GM18526 (cell line): ENCODE measurements around the gene JAKMIP2.

Experiments used
- POLR2A ChIP-seq: IDR thresholded peaks from 3 replicates; pipeline ENCODE4 v1.6.1; 2011; ENCODE audit not compliant: insufficient read length; ENCODE audit errors: extremely low read depth

The JAKMIP2 gene

GRCh38 chr5:147759441-147759840 lies 23.1 kb downstream of the JAKMIP2 start:
- TF ChIP-seq POLR2A: no peak

- TF ChIP-seq POLR2A: no peak
Observed at GRCh38 chr5:147756566-147756965, 26.0 kb downstream of the JAKMIP2 start.

GRCh38 chr5:147754372-147755122 lies 28.0 kb downstream of the JAKMIP2 start:
- TF ChIP-seq POLR2A: no peak

- TF ChIP-seq POLR2A: no peak
Observed at GRCh38 chr5:147753765-147754164, 28.8 kb downstream of the JAKMIP2 start.

GRCh38 chr5:147752666-147753290 lies 29.8 kb downstream of the JAKMIP2 start:
- TF ChIP-seq POLR2A: no peak

- TF ChIP-seq POLR2A: no peak
Observed at GRCh38 chr5:147752033-147752432, 30.5 kb downstream of the JAKMIP2 start.

GRCh38 chr5:147751156-147751830 lies 31.2 kb downstream of the JAKMIP2 start:
- no peak for TF ChIP-seq POLR2A

- TF ChIP-seq POLR2A: no peak
Observed at GRCh38 chr5:147750065-147750464, 32.5 kb downstream of the JAKMIP2 start.

GRCh38 chr5:147748590-147748989 lies 33.9 kb downstream of the JAKMIP2 start:
- TF ChIP-seq POLR2A: no peak

- no peak for TF ChIP-seq POLR2A
Observed at GRCh38 chr5:147746986-147747385, 35.5 kb downstream of the JAKMIP2 start.

- TF ChIP-seq POLR2A: no peak
Observed at GRCh38 chr5:147743678-147744374, 38.7 kb downstream of the JAKMIP2 start.

- TF ChIP-seq POLR2A: no peak
Observed at GRCh38 chr5:147743012-147743411, 39.5 kb downstream of the JAKMIP2 start.

GRCh38 chr5:147742151-147742550 lies 40.4 kb downstream of the JAKMIP2 start:
- TF ChIP-seq POLR2A: no peak

GRCh38 chr5:147740864-147741263 lies 41.7 kb downstream of the JAKMIP2 start:
- no peak for TF ChIP-seq POLR2A

GRCh38 chr5:147737921-147738320 lies 44.6 kb downstream of the JAKMIP2 start:
- TF ChIP-seq POLR2A: no peak
